CD4-positive, CD25-positive, alpha-beta regulatory T cell (primary cell): ENCODE results near the gene MAPK8. TPM values are rescaled to one million over a fixed set of nuclear protein-coding genes. Genes with fewer than 3 reads are reported as not detected.
A peak's percentile ranks its signal among the peaks of the same experiment; 100 is the strongest.

ENCODE experiments used
- ATAC-seq, 2 donors: fragments of 150-1000 bp; cut with Tn5 transposase; one replicate each; pipeline ENCODE4 v1.10.0; 2021; ENCODE audit warnings: low read depth in 2 of 2, moderate number of reproducible peaks in 2 of 2, moderate library complexity in 1 of 2
- DNase-seq, 3 donors: peaks; one replicate each; pipeline versions ENCODE4 v3.0.0 to v3.0.0-alpha.2; 2012 to 2022; ENCODE audit warnings: mixed read lengths in 1 of 3
- H3K27ac ChIP-seq: one replicate; pipeline ENCODE4 v1.7.0; 2013; ENCODE audit warnings: mild to moderate bottlenecking, low read length; ENCODE audit not compliant: insufficient read depth, poor library complexity, severe bottlenecking
- H3K27me3 ChIP-seq: one replicate; pipeline ENCODE4 v1.7.0; 2013; ENCODE audit warnings: low read length; ENCODE audit not compliant: control insufficient read depth, insufficient read depth
- H3K36me3 ChIP-seq: one replicate; pipeline ENCODE4 v1.7.0; 2013; ENCODE audit warnings: mild to moderate bottlenecking, low read length, moderate library complexity; ENCODE audit not compliant: control insufficient read depth, insufficient read depth
- H3K4me1 ChIP-seq: 2 replicates; pipeline ENCODE4 v1.7.0; 2013; ENCODE audit warnings: mild to moderate bottlenecking, low read length; ENCODE audit not compliant: insufficient read depth, control insufficient read depth, poor library complexity, severe bottlenecking
- H3K4me3 ChIP-seq: one replicate; pipeline ENCODE4 v1.7.0; 2013; ENCODE audit warnings: low read depth, mild to moderate bottlenecking, low read length, moderate library complexity
- H3K9me3 ChIP-seq, 2 experiments: 1 replicate in 1 of 2; 2 replicates in 1 of 2; pipeline ENCODE4 v1.7.0; 2013; ENCODE audit warnings: low read length in 2 of 2, mild to moderate bottlenecking in 1 of 2, moderate library complexity in 1 of 2; ENCODE audit not compliant: control insufficient read depth in 2 of 2
- H3K27ac Mint-ChIP-seq, 3 donors: one replicate each; pipeline ENCODE4 v1.8.0; 2020 to 2022; ENCODE audit warnings: mild to moderate bottlenecking in 3 of 3, mixed read lengths in 3 of 3, moderate library complexity in 2 of 3
- H3K27me3 Mint-ChIP-seq: one replicate; pipeline ENCODE4 v1.8.0; 2022; ENCODE audit warnings: mild to moderate bottlenecking, mixed read lengths
- H3K36me3 Mint-ChIP-seq: one replicate; pipeline ENCODE4 v1.8.0; 2020; ENCODE audit warnings: mixed read lengths
- H3K4me1 Mint-ChIP-seq, 4 donors: one replicate each; pipeline ENCODE4 v1.8.0; 2020 to 2022; ENCODE audit warnings: mixed read lengths in 4 of 4, mild to moderate bottlenecking in 1 of 4
- H3K4me3 Mint-ChIP-seq, 4 donors: one replicate each; pipeline ENCODE4 v1.8.0; 2020 to 2022; ENCODE audit warnings: mild to moderate bottlenecking in 4 of 4, mixed read lengths in 4 of 4, moderate library complexity in 3 of 4
- H3K9me3 Mint-ChIP-seq, 7 donors: one replicate each; pipeline ENCODE4 v1.8.0; 2020 to 2022; ENCODE audit warnings: mixed read lengths in 7 of 7, mild to moderate bottlenecking in 3 of 7, moderate library complexity in 2 of 7
- polyA plus RNA-seq, 4 donors: library from polyadenylated mRNA; unstranded; fragments of 300-500 nt; fragmentation: Illumina TruSeq; gene quantifications; one replicate each; pipeline ENCODE4 v1.2.3, GENCODE V29; 2021
- total RNA-seq: library from RNA; stranded (reverse); gene quantifications from one replicate; pipeline ENCODE4 v1.2.3, GENCODE V29; 2022

MAPK8 gene
- total RNA-seq (34.5 TPM), polyA plus RNA-seq (10 to 100 TPM; 19.8 to 26.1 (median 22.7) TPM)

DNA sequence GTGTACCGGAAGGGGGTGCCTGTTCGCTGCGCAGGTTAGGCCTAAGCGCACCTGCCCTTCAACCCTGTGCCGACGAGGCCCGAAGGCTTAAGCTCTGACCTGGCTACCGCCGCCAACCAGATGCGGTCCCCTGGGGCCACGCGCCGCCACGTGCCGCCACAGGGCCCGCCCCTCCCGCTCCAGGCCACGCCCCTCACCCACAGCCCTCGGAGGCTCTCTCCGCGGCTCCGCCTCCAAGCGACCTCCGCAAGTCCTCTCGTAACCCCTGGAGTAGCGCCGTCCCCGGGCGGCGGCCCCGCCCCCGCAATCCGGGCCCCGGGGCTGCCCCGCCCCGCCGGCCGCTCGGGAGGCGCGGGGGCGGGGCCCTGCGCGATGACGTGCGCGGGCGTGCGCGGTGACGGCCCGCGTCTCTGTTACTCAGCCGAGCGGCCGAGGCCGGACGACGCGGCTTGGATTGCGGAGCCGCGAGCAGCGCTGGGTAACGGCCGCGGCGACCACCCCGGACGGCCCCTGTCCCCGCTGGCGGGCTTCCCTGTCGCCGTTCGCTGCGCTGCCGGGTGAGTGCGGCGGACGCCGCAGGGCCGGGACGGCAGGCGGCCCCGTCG, at the start of gene MAPK8:
MAPK8 (plus strand) TSS at position 413 of the 605 bp plus-strand sequence. CDS start 94,984 bp downstream, outside the sequence.
- Mint-ChIP-seq H3K27me3 (peaks cover 5% of the 10 kb centered on the region), H3K36me3 (no peaks in the 10 kb centered on the region), H3K4me1 (peaks cover 15 to 34% (median 31%) of the 10 kb centered on the region in 4 donors), H3K27ac (peak within 1 kb of the TSS; percentile 78 to 91 (median 91)), H3K4me3 (peak within 1 kb of the TSS; percentile 88 to 97 (median 92)), H3K9me3 (no peaks in the 10 kb centered on the region)
- DNase-seq, result peak; percentile 92
- Histone ChIP-seq H3K9me3 (no peaks in the 10 kb centered on the region), H3K27ac (peak within 1 kb of the TSS; percentile 90), H3K4me1 (peaks cover 13% of the 10 kb centered on the region), H3K4me3 (peak within 1 kb of the TSS; percentile 85), H3K36me3 (no peaks in the 10 kb centered on the region), H3K27me3 (no peaks in the 10 kb centered on the region)
- peak; percentile 91 to 92 for ATAC-seq

GRCh38 chr10:48257407-48257961, 49.0 kb upstream of the MAPK8 start:
- Histone ChIP-seq H3K27me3 (peaks cover 7% of the 10 kb centered on the region), H3K36me3 (no peaks in the 10 kb centered on the region), H3K4me3 (no peak overlapping the region), H3K9me3 (no peaks in the 10 kb centered on the region), H3K4me1 (no peaks in the 10 kb centered on the region), H3K27ac (no peak overlapping the region)
- H3K9me3 Mint-ChIP-seq, result peaks cover 0 to 5% (median 0%) of the 10 kb centered on the region in 7 donors
- peaks cover 26% of the 10 kb centered on the region for H3K27me3 Mint-ChIP-seq
- DNase-seq (no peak), ATAC-seq (no peak)
- no peak overlapping the region for H3K4me3 Mint-ChIP-seq
- no peak overlapping the region for H3K27ac Mint-ChIP-seq
- no peaks in the 10 kb centered on the region for H3K36me3 Mint-ChIP-seq
- no peaks in the 10 kb centered on the region for H3K4me1 Mint-ChIP-seq

DNA sequence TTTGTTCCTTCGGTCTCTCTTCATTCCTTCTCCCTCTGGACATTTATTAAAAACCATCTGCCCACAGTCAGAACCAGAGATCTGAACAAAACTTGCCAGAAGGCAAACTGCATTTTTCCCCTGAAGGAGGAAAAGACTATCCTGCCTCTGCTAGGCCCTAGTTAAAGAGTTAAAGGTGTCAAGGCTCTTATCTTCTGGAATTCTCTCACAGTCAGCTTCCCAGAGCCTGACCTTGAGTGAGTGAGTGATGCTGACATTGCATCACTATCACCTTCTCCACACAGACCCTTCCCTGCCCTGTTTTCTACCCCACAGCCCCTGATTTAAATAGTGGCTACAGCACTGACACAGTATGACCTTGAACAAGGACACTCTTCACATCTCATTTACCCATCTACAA, 48.4 kb upstream of the MAPK8 start:
- Mint-ChIP-seq H3K9me3 (peaks cover 0 to 5% (median 0%) of the 10 kb centered on the region in 7 donors), H3K4me1 (no peaks in the 10 kb centered on the region), H3K27me3 (peaks cover 26% of the 10 kb centered on the region), H3K27ac (no peak overlapping the region), H3K36me3 (no peaks in the 10 kb centered on the region), H3K4me3 (no peak overlapping the region)
- DNase-seq (no peak), ATAC-seq (no peak)
- Histone ChIP-seq H3K36me3 (no peaks in the 10 kb centered on the region), H3K27me3 (peaks cover 7% of the 10 kb centered on the region), H3K27ac (no peak overlapping the region), H3K4me3 (no peak overlapping the region), H3K9me3 (no peaks in the 10 kb centered on the region), H3K4me1 (no peaks in the 10 kb centered on the region)

- Mint-ChIP-seq H3K4me3 (no peak overlapping the region), H3K36me3 (no peaks in the 10 kb centered on the region), H3K4me1 (no peaks in the 10 kb centered on the region), H3K9me3 (peaks cover 0 to 4% (median 1%) of the 10 kb centered on the region in 7 donors), H3K27me3 (peaks cover 24% of the 10 kb centered on the region), H3K27ac (no peak overlapping the region)
- no peaks in the 10 kb centered on the region for H3K4me1 ChIP-seq
- H3K4me3 ChIP-seq, result no peak overlapping the region
- no peaks in the 10 kb centered on the region for H3K9me3 ChIP-seq
- no peak overlapping the region for H3K27ac ChIP-seq
- ATAC-seq (no peak), DNase-seq (no peak)
- no peaks in the 10 kb centered on the region for H3K36me3 ChIP-seq
- no peaks in the 10 kb centered on the region for H3K27me3 ChIP-seq
Observed at GRCh38 chr10:48266528-48266927, 39.9 kb upstream of the MAPK8 start.

- ATAC-seq, result no peak
- Mint-ChIP-seq H3K9me3 (peaks cover 0 to 4% (median 1%) of the 10 kb centered on the region in 7 donors), H3K4me1 (no peaks in the 10 kb centered on the region), H3K4me3 (no peak overlapping the region), H3K27me3 (peaks cover 20% of the 10 kb centered on the region), H3K36me3 (no peaks in the 10 kb centered on the region), H3K27ac (peak overlapping the region in 1 of 3 donors; percentile 1)
- H3K9me3 ChIP-seq, result no peaks in the 10 kb centered on the region
- no peaks in the 10 kb centered on the region for H3K36me3 ChIP-seq
- H3K27ac ChIP-seq, result no peak overlapping the region
- no peak for DNase-seq
- no peak overlapping the region for H3K4me3 ChIP-seq
- H3K4me1 ChIP-seq, result no peaks in the 10 kb centered on the region
- no peaks in the 10 kb centered on the region for H3K27me3 ChIP-seq
Observed at GRCh38 chr10:48271047-48271730, 35.3 kb upstream of the MAPK8 start.

- no peak for ATAC-seq
Observed at GRCh38 chr10:48272682-48273081, 33.8 kb upstream of the MAPK8 start.

GRCh38 chr10:48273741-48274140, 32.7 kb upstream of the MAPK8 start:
- DNase-seq (no peak), ATAC-seq (no peak)
- peaks cover 20% of the 10 kb centered on the region for H3K27me3 Mint-ChIP-seq
- no peaks in the 10 kb centered on the region for H3K27me3 ChIP-seq
- no peaks in the 10 kb centered on the region for H3K9me3 ChIP-seq
- H3K4me1 Mint-ChIP-seq, result no peaks in the 10 kb centered on the region
- no peaks in the 10 kb centered on the region for H3K4me1 ChIP-seq
- no peak overlapping the region for H3K4me3 Mint-ChIP-seq
- no peak overlapping the region for H3K27ac Mint-ChIP-seq
- H3K9me3 Mint-ChIP-seq, result peaks cover 0 to 1% (median 0%) of the 10 kb centered on the region in 7 donors
- H3K4me3 ChIP-seq, result no peak overlapping the region
- no peaks in the 10 kb centered on the region for H3K36me3 ChIP-seq
- H3K36me3 Mint-ChIP-seq, result no peaks in the 10 kb centered on the region
- H3K27ac ChIP-seq, result no peak overlapping the region

More at GRCh38 chr10:48272682-48273081, 33.8 kb upstream of the MAPK8 start:
- H3K36me3 Mint-ChIP-seq, result no peaks in the 10 kb centered on the region
- Histone ChIP-seq H3K36me3 (no peaks in the 10 kb centered on the region), H3K27me3 (no peaks in the 10 kb centered on the region), H3K9me3 (no peaks in the 10 kb centered on the region), H3K4me3 (no peak overlapping the region), H3K4me1 (no peaks in the 10 kb centered on the region), H3K27ac (no peak overlapping the region)
- no peak overlapping the region for H3K27ac Mint-ChIP-seq
- H3K9me3 Mint-ChIP-seq, result peaks cover 0 to 2% (median 0%) of the 10 kb centered on the region in 7 donors
- H3K27me3 Mint-ChIP-seq, result peaks cover 20% of the 10 kb centered on the region
- no peak overlapping the region for H3K4me3 Mint-ChIP-seq
- no peak for DNase-seq
- no peaks in the 10 kb centered on the region for H3K4me1 Mint-ChIP-seq
